Astrocyte of the spinal cord (primary cell): ENCODE data around the gene PP2D1.
"Not testable (repeated sequence)": the region's sequence is repeated elsewhere in the genome, so short reads cannot be mapped to it uniquely, and the experiment has no call there.

Experiments used
- DNase-seq: peaks from one replicate; pipeline ENCODE4 v3.0.0; 2011; ENCODE audit warnings: low read depth, low spot score
- H3K4me3 ChIP-seq: 2 replicates; pipeline ENCODE4 v1.5.1; 2011; ENCODE audit warnings: low read depth, mild to moderate bottlenecking, low read length, moderate library complexity
- CTCF ChIP-seq: IDR thresholded peaks from 2 replicates; pipeline ENCODE4 v1.5.1; 2012; ENCODE audit warnings: low read depth, mild to moderate bottlenecking, low read length, inconsistent platforms
- in situ Hi-C: cut with HindIII; loops from 2 replicates; pipeline ENCODE4 v1.10.0; 2017; ENCODE audit warnings: low sequenced_read_pairs

The PP2D1 gene

GRCh38 chr3:19972054-19972453 is 40.0 kb downstream of the PP2D1 start:
- TF ChIP-seq CTCF = no peak
- H3K4me3 ChIP-seq = no peak overlapping the region
- peak; percentile 10 for DNase-seq
- in situ Hi-C loops = no loop called here

GRCh38 chr3:19970327-19970726 is 41.7 kb downstream of the PP2D1 start:
- in situ Hi-C loops = no loop called here
- no peak for TF ChIP-seq CTCF
- H3K4me3 ChIP-seq = no peak overlapping the region
- DNase-seq = no peak

GRCh38 chr3:19967812-19968211 is 44.3 kb downstream of the PP2D1 start:
- H3K4me3 ChIP-seq = no peak overlapping the region
- in situ Hi-C loops = no loop called here
- no peak for DNase-seq
- TF ChIP-seq CTCF = no peak

- in situ Hi-C loops = no loop called here
- no peak for TF ChIP-seq CTCF
- H3K4me3 ChIP-seq = no peak overlapping the region
- no peak for DNase-seq
These were observed 44.9 kb downstream of the PP2D1 start for GRCh38 chr3:19967208-19967607.

GRCh38 chr3:19961960-19962359 is 50.1 kb downstream of the PP2D1 start:
- no peak overlapping the region for H3K4me3 ChIP-seq
- no peak for DNase-seq
- TF ChIP-seq CTCF = no peak
- in situ Hi-C loops = no loop called here

- TF ChIP-seq CTCF = no peak
- in situ Hi-C loops = no loop called here
These were observed 51.4 kb downstream of the PP2D1 start for GRCh38 chr3:19960696-19961095.

GRCh38 chr3:19959505-19959904 is 52.6 kb downstream of the PP2D1 start:
- no peak for TF ChIP-seq CTCF
- DNase-seq = no peak
- no peak overlapping the region for H3K4me3 ChIP-seq
- in situ Hi-C loops = no loop called here

More at GRCh38 chr3:19960696-19961095, 51.4 kb downstream of the PP2D1 start:
- DNase-seq = no peak
- no peak overlapping the region for H3K4me3 ChIP-seq

GRCh38 chr3:19957354-19957753 is 54.7 kb downstream of the PP2D1 start:
- in situ Hi-C loops, H3K4me3 ChIP-seq, DNase-seq: not testable (repeated sequence)
